Measurements from ENCODE around the gene UTP4.
"Not testable (repeated sequence)": the region's sequence is repeated elsewhere in the genome, so short reads cannot be mapped to it uniquely, and the experiment has no call there.

Gene UTP4

DNA sequence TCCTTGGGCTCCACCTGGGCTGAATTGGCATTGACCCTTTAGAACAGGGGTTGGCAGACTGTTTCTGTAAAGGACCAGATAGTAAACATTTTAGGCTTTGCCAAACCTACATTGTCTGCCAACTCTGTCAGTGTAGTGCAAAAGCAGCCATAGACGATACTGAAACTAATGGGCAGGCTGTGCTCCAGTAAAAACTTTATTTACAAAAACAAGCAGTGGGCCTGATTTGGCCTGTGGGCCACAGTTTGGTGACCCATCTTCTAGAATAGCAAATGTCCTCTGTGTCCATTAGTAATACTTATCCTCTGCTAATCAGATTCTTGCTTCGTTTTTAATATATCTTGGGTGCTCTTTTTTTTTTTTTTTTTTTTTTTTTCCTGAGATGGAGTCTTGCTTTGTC is 6.2 kb downstream of the UTP4 start:
- TF ChIP-seq CTCF (IDR thresholded peaks at IDR 0.05; ENCODE audit: insufficient read depth, low read length, poor library complexity, severe bottlenecking), result no peak
- H3K36me3 ChIP-seq (ENCODE audit: control insufficient read depth, insufficient read depth, low read length), result peaks cover 16% of the 10 kb centered on the region
- DNase-seq (ENCODE audit: extremely low read depth, insufficient read length), result no peak
- H3K4me3 ChIP-seq (replicated peaks; ENCODE audit: low read depth, low read length), result no peak overlapping the region
- no peaks in the 10 kb centered on the region for H3K27me3 ChIP-seq (replicated peaks; ENCODE audit: control insufficient read depth, insufficient read depth, low read length)

- H3K27me3 ChIP-seq (replicated peaks; ENCODE audit: control insufficient read depth, insufficient read depth, low read length); H3K4me3 ChIP-seq (replicated peaks; ENCODE audit: low read depth, low read length); DNase-seq (ENCODE audit: extremely low read depth, insufficient read length): not testable (repeated sequence)
- H3K36me3 ChIP-seq (ENCODE audit: control insufficient read depth, insufficient read depth, low read length), result peaks cover 16% of the 10 kb centered on the region
Measured at GRCh38 chr16:69139464-69139863, 7.0 kb downstream of the UTP4 start.

- no peak for TF ChIP-seq CTCF (IDR thresholded peaks at IDR 0.05; ENCODE audit: insufficient read depth, low read length, poor library complexity, severe bottlenecking)
- Histone ChIP-seq H3K4me3 (replicated peaks; ENCODE audit: low read depth, low read length) (no peak overlapping the region), H3K36me3 (ENCODE audit: control insufficient read depth, insufficient read depth, low read length) (peaks cover 19% of the 10 kb centered on the region), H3K27me3 (replicated peaks; ENCODE audit: control insufficient read depth, insufficient read depth, low read length) (no peaks in the 10 kb centered on the region)
- DNase-seq (ENCODE audit: extremely low read depth, insufficient read length), result no peak
Measured at GRCh38 chr16:69141014-69141413, 8.6 kb downstream of the UTP4 start.

GRCh38 chr16:69141936-69142335 is 9.5 kb downstream of the UTP4 start:
- Histone ChIP-seq H3K36me3 (ENCODE audit: control insufficient read depth, insufficient read depth, low read length) (peaks cover 17% of the 10 kb centered on the region), H3K27me3 (replicated peaks; ENCODE audit: control insufficient read depth, insufficient read depth, low read length) (no peaks in the 10 kb centered on the region), H3K4me3 (replicated peaks; ENCODE audit: low read depth, low read length) (no peak overlapping the region)
- DNase-seq (ENCODE audit: extremely low read depth, insufficient read length), result no peak
- no peak for TF ChIP-seq CTCF (IDR thresholded peaks at IDR 0.05; ENCODE audit: insufficient read depth, low read length, poor library complexity, severe bottlenecking)

- TF ChIP-seq CTCF (IDR thresholded peaks at IDR 0.05; ENCODE audit: insufficient read depth, low read length, poor library complexity, severe bottlenecking), result no peak
- H3K4me3 ChIP-seq (replicated peaks; ENCODE audit: low read depth, low read length), result no peak overlapping the region
- no peaks in the 10 kb centered on the region for H3K27me3 ChIP-seq (replicated peaks; ENCODE audit: control insufficient read depth, insufficient read depth, low read length)
- peaks cover 17% of the 10 kb centered on the region for H3K36me3 ChIP-seq (ENCODE audit: control insufficient read depth, insufficient read depth, low read length)
- DNase-seq (ENCODE audit: extremely low read depth, insufficient read length), result no peak
Measured at GRCh38 chr16:69143116-69143515, 10.7 kb downstream of the UTP4 start.

- Histone ChIP-seq H3K27me3 (replicated peaks; ENCODE audit: control insufficient read depth, insufficient read depth, low read length) (no peaks in the 10 kb centered on the region), H3K4me3 (replicated peaks; ENCODE audit: low read depth, low read length) (no peak overlapping the region), H3K36me3 (ENCODE audit: control insufficient read depth, insufficient read depth, low read length) (peaks cover 15% of the 10 kb centered on the region)
- TF ChIP-seq CTCF (IDR thresholded peaks at IDR 0.05; ENCODE audit: insufficient read depth, low read length, poor library complexity, severe bottlenecking), result no peak
- DNase-seq (ENCODE audit: extremely low read depth, insufficient read length), result no peak
Measured at GRCh38 chr16:69145658-69146057, 13.2 kb downstream of the UTP4 start.

DNA sequence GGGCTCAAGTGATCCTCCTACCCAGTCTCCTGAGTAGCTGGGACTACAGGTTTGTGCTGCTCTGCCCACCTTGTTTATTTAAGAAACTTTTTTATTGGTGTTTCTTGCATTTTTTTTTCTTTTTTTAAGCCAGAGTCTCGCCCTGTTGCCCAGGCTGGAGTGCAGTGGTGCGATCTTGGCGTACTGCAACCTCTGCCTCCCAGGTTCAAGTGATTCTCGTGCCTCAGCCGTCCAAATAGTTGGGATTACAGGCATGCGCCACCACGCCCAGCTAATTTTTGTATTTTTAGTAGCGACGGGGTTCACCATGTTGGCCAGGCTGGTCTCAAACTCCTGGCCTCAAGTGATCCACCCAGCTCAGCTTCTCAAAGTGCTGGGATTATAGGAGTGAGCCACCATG is 17.2 kb downstream of the UTP4 start:
- H3K4me3 ChIP-seq (replicated peaks; ENCODE audit: low read depth, low read length); H3K27me3 ChIP-seq (replicated peaks; ENCODE audit: control insufficient read depth, insufficient read depth, low read length); DNase-seq (ENCODE audit: extremely low read depth, insufficient read length): not testable (repeated sequence)
- peaks cover 14% of the 10 kb centered on the region for H3K36me3 ChIP-seq (ENCODE audit: control insufficient read depth, insufficient read depth, low read length)

Measured in GM06990 (cell line).